Memory B cell (primary cell): ENCODE data around the gene MAP4.
"Not testable (repeated sequence)": the region's sequence is repeated elsewhere in the genome, so short reads cannot be mapped to it uniquely, and the experiment has no call there.

Experiments
- ATAC-seq: fragments of 150-1000 bp; cut with Tn5 transposase; 2 replicates; pipeline ENCODE4 v1.10.0; 2021; ENCODE audit warnings: low read depth, mild to moderate bottlenecking, moderate library complexity
- DNase-seq, 2 donors: peaks; one replicate each; pipeline ENCODE4 v3.0.0; 2022; ENCODE audit warnings: low spot score in 2 of 2
- H3K27ac Mint-ChIP-seq: one replicate; pipeline ENCODE4 v1.8.0; 2022; ENCODE audit warnings: mild to moderate bottlenecking, moderate library complexity, mixed read lengths
- H3K27me3 Mint-ChIP-seq: one replicate; pipeline ENCODE4 v1.8.0; 2022; ENCODE audit warnings: mixed read lengths
- H3K36me3 Mint-ChIP-seq: one replicate; pipeline ENCODE4 v1.8.0; 2022; ENCODE audit warnings: mild to moderate bottlenecking, mixed read lengths
- H3K4me1 Mint-ChIP-seq: one replicate; pipeline ENCODE4 v1.8.0; 2022; ENCODE audit warnings: mixed read lengths
- H3K4me3 Mint-ChIP-seq: one replicate; pipeline ENCODE4 v1.8.0; 2022; ENCODE audit warnings: mild to moderate bottlenecking, moderate library complexity, mixed read lengths
- H3K9me3 Mint-ChIP-seq: one replicate; pipeline ENCODE4 v1.8.0; 2022; ENCODE audit warnings: mixed read lengths

Gene MAP4

GRCh38 chr3:48016301-48016973, at the start of gene MAP4:
TSS of gene MAP4 (minus strand) at chr3:48016416. CDS start at chr3:47998860, 17,556 bp downstream.
- Mint-ChIP-seq H3K4me3 (no peak within 1 kb of the TSS), H3K27me3 (no peaks in the 10 kb centered on the region), H3K9me3 (no peaks in the 10 kb centered on the region), H3K27ac (peak within 1 kb of the TSS; percentile 18), H3K4me1 (peaks cover 34% of the 10 kb centered on the region), H3K36me3 (peaks cover 2% of the 10 kb centered on the region)
- ATAC-seq (no peak), DNase-seq (no peak)

- DNase-seq, result no peak
- peak overlapping the region; percentile 1 for H3K27ac Mint-ChIP-seq
- no peak overlapping the region for H3K4me3 Mint-ChIP-seq
- no peaks in the 10 kb centered on the region for H3K27me3 Mint-ChIP-seq
- no peaks in the 10 kb centered on the region for H3K9me3 Mint-ChIP-seq
- peaks cover 2% of the 10 kb centered on the region for H3K36me3 Mint-ChIP-seq
- peaks cover 15% of the 10 kb centered on the region for H3K4me1 Mint-ChIP-seq
- no peak for ATAC-seq
Measured at GRCh38 chr3:48065035-48065434, 48.8 kb upstream of the MAP4 start.

GRCh38 chr3:48064292-48064829, 48.1 kb upstream of the MAP4 start:
- ATAC-seq, result no peak
- Mint-ChIP-seq H3K27me3 (no peaks in the 10 kb centered on the region), H3K9me3 (no peaks in the 10 kb centered on the region), H3K4me3 (no peak overlapping the region), H3K36me3 (peaks cover 2% of the 10 kb centered on the region), H3K4me1 (peaks cover 15% of the 10 kb centered on the region), H3K27ac (peak overlapping the region; percentile 83)
- DNase-seq, result no peak

GRCh38 chr3:48061586-48061985, 45.4 kb upstream of the MAP4 start:
- not testable (repeated sequence) for H3K9me3 Mint-ChIP-seq, DNase-seq, H3K27me3 Mint-ChIP-seq, H3K4me3 Mint-ChIP-seq, ATAC-seq, H3K27ac Mint-ChIP-seq, H3K36me3 Mint-ChIP-seq
- H3K4me1 Mint-ChIP-seq, result peaks cover 15% of the 10 kb centered on the region

- Mint-ChIP-seq H3K27me3 (no peaks in the 10 kb centered on the region), H3K4me3 (no peak overlapping the region), H3K4me1 (peaks cover 5% of the 10 kb centered on the region), H3K27ac (no peak overlapping the region), H3K36me3 (peaks cover 2% of the 10 kb centered on the region), H3K9me3 (no peaks in the 10 kb centered on the region)
- ATAC-seq, result no peak
- no peak for DNase-seq
Measured at GRCh38 chr3:48058091-48058490, 41.9 kb upstream of the MAP4 start.

GRCh38 chr3:48057521-48057920, 41.3 kb upstream of the MAP4 start:
- no peaks in the 10 kb centered on the region for H3K9me3 Mint-ChIP-seq
- H3K4me1 Mint-ChIP-seq, result peaks cover 5% of the 10 kb centered on the region
- no peak overlapping the region for H3K4me3 Mint-ChIP-seq

GRCh38 chr3:48047841-48048464, 31.7 kb upstream of the MAP4 start:
- peaks cover 15% of the 10 kb centered on the region for H3K36me3 Mint-ChIP-seq

More at GRCh38 chr3:48057521-48057920, 41.3 kb upstream of the MAP4 start:
- no peak for ATAC-seq
- no peak for DNase-seq
- no peaks in the 10 kb centered on the region for H3K27me3 Mint-ChIP-seq
- no peak overlapping the region for H3K27ac Mint-ChIP-seq
- peaks cover 2% of the 10 kb centered on the region for H3K36me3 Mint-ChIP-seq

GRCh38 chr3:48042071-48042760, 26.0 kb upstream of the MAP4 start:
- H3K4me1 Mint-ChIP-seq, result no peaks in the 10 kb centered on the region
- DNase-seq, result no peak
- no peak for ATAC-seq
- no peaks in the 10 kb centered on the region for H3K9me3 Mint-ChIP-seq
- peaks cover 4% of the 10 kb centered on the region for H3K36me3 Mint-ChIP-seq
- H3K4me3 Mint-ChIP-seq, result no peak overlapping the region
- H3K27ac Mint-ChIP-seq, result no peak overlapping the region
- no peaks in the 10 kb centered on the region for H3K27me3 Mint-ChIP-seq

More at GRCh38 chr3:48047841-48048464, 31.7 kb upstream of the MAP4 start:
- Mint-ChIP-seq H3K27ac (peak overlapping the region; percentile 19), H3K4me3 (no peak overlapping the region), H3K9me3 (no peaks in the 10 kb centered on the region), H3K27me3 (no peaks in the 10 kb centered on the region), H3K4me1 (peaks cover 3% of the 10 kb centered on the region)
- no peak for DNase-seq
- no peak for ATAC-seq

GRCh38 chr3:48039487-48040190, 23.4 kb upstream of the MAP4 start:
- H3K9me3 Mint-ChIP-seq, result no peaks in the 10 kb centered on the region
- DNase-seq (no peak), ATAC-seq (no peak)
- H3K4me1 Mint-ChIP-seq, result peaks cover 6% of the 10 kb centered on the region
- H3K4me3 Mint-ChIP-seq, result no peak overlapping the region
- no peak overlapping the region for H3K27ac Mint-ChIP-seq
- H3K36me3 Mint-ChIP-seq, result peaks cover 3% of the 10 kb centered on the region
- no peaks in the 10 kb centered on the region for H3K27me3 Mint-ChIP-seq

GRCh38 chr3:48038971-48039481, 22.8 kb upstream of the MAP4 start:
- H3K27me3 Mint-ChIP-seq, result no peaks in the 10 kb centered on the region
- H3K4me1 Mint-ChIP-seq, result peaks cover 7% of the 10 kb centered on the region
- H3K4me3 Mint-ChIP-seq, result no peak overlapping the region
- ATAC-seq, result no peak
- DNase-seq, result no peak
- no peak overlapping the region for H3K27ac Mint-ChIP-seq
- H3K36me3 Mint-ChIP-seq, result peaks cover 3% of the 10 kb centered on the region
- no peaks in the 10 kb centered on the region for H3K9me3 Mint-ChIP-seq

- no peak overlapping the region for H3K4me3 Mint-ChIP-seq
- peaks cover 5% of the 10 kb centered on the region for H3K36me3 Mint-ChIP-seq
- no peaks in the 10 kb centered on the region for H3K9me3 Mint-ChIP-seq
- peak overlapping the region; percentile 61 for H3K27ac Mint-ChIP-seq
- no peak for ATAC-seq
- H3K27me3 Mint-ChIP-seq, result no peaks in the 10 kb centered on the region
- no peak for DNase-seq
- peaks cover 14% of the 10 kb centered on the region for H3K4me1 Mint-ChIP-seq
Measured at GRCh38 chr3:48034000-48034516, 17.8 kb upstream of the MAP4 start.

GRCh38 chr3:48030188-48030587, 14.0 kb upstream of the MAP4 start:
- Mint-ChIP-seq H3K36me3 (peaks cover 2% of the 10 kb centered on the region), H3K27ac (no peak overlapping the region), H3K4me3 (no peak overlapping the region), H3K27me3 (no peaks in the 10 kb centered on the region), H3K4me1 (peaks cover 14% of the 10 kb centered on the region), H3K9me3 (no peaks in the 10 kb centered on the region)
- DNase-seq (no peak), ATAC-seq (no peak)
